GM12892 (cell line): ENCODE measurements around the gene LTBP4.

Experiments
- POLR2A ChIP-seq: IDR thresholded peaks from 2 replicates; pipeline ENCODE4 v1.6.1; 2011; ENCODE audit warnings: low read depth, low read length, control low read depth
- POLR2AphosphoS5 ChIP-seq: IDR thresholded peaks from 2 replicates; pipeline ENCODE4 v1.6.1; 2011; ENCODE audit warnings: low read depth, low read length, control low read depth
- TAF1 ChIP-seq: IDR thresholded peaks from 2 replicates; pipeline ENCODE4 v1.6.1; 2011; ENCODE audit warnings: low read depth, mild to moderate bottlenecking, control low read depth, low read length, borderline replicate concordance

GRCh38 chr19:40603389-40604170, 2.4 kb downstream of the LTBP4 start:
- TF ChIP-seq TAF1 (no peak), POLR2AphosphoS5 (no peak), POLR2A (no peak)
